Neural progenitor cell (in vitro differentiated cells): ENCODE data around the gene RNF144B. TPM values are rescaled to one million over a fixed set of nuclear protein-coding genes. Genes with fewer than 3 reads are reported as not detected.
"Not testable (repeated sequence)": the region's sequence is repeated elsewhere in the genome, so short reads cannot be mapped to it uniquely, and the experiment has no call there.

Experiments
- DNase-seq: peaks from one replicate; pipeline ENCODE4 v3.0.0-alpha.2; 2016; ENCODE audit warnings: low spot score
- H2AFZ ChIP-seq: fragments of 200-600 bp; sonication (generic); replicated peaks from 2 replicates; pipeline ENCODE4 v1.6.1; 2016; ENCODE audit warnings: antibody characterized with exemption
- H3F3A ChIP-seq: fragments of 200-600 bp; sonication (generic); 2 replicates; pipeline ENCODE4 v1.6.1; 2016; ENCODE audit warnings: antibody characterized with exemption, low read depth
- H3K27ac ChIP-seq: fragments of 200-600 bp; sonication (generic); 2 replicates; pipeline ENCODE4 v1.5.1; 2016; ENCODE audit warnings: mild to moderate bottlenecking
- H3K27me3 ChIP-seq: fragments of 200-600 bp; sonication (generic); 2 replicates; pipeline ENCODE4 v1.6.1; 2016; ENCODE audit warnings: mild to moderate bottlenecking, moderate library complexity
- H3K36me3 ChIP-seq: fragments of 200-600 bp; sonication (generic); 2 replicates; pipeline ENCODE4 v1.5.1; 2016
- H3K4me1 ChIP-seq: fragments of 200-600 bp; sonication (generic); 2 replicates; pipeline ENCODE4 v1.6.1; 2016; ENCODE audit warnings: mixed run types
- H3K4me2 ChIP-seq: fragments of 200-600 bp; sonication (generic); 2 replicates; pipeline ENCODE4 v1.6.1; 2016
- H3K4me3 ChIP-seq: fragments of 200-600 bp; sonication (generic); 2 replicates; pipeline ENCODE4 v1.5.1; 2016
- H3K79me2 ChIP-seq: fragments of 200-600 bp; sonication (generic); 2 replicates; pipeline ENCODE4 v1.6.1; 2016; ENCODE audit warnings: low read depth
- H3K9ac ChIP-seq: fragments of 200-600 bp; sonication (generic); 2 replicates; pipeline ENCODE4 v1.6.1; 2016
- H3K9me3 ChIP-seq: fragments of 200-600 bp; sonication (generic); 2 replicates; pipeline ENCODE4 v1.5.1; 2016; ENCODE audit warnings: low read depth
- H4K20me1 ChIP-seq: fragments of 200-600 bp; sonication (generic); 2 replicates; pipeline ENCODE4 v1.6.1; 2016; ENCODE audit warnings: low read depth
- H3K27ac Mint-ChIP-seq: 3 replicates; pipeline ENCODE4 v1.8.0; 2021; ENCODE audit warnings: mixed read lengths
- H3K27me3 Mint-ChIP-seq: 2 replicates; pipeline ENCODE4 v1.8.0; 2022; ENCODE audit warnings: low read depth, mild to moderate bottlenecking, inconsistent platforms, moderate library complexity, mixed read lengths; ENCODE audit not compliant: insufficient read depth
- H3K36me3 Mint-ChIP-seq: 3 replicates; pipeline ENCODE4 v1.8.0; 2021; ENCODE audit warnings: mixed read lengths
- H3K4me1 Mint-ChIP-seq: 3 replicates; pipeline ENCODE4 v1.8.0; 2021; ENCODE audit warnings: mixed read lengths
- H3K4me3 Mint-ChIP-seq: 3 replicates; pipeline ENCODE4 v1.8.0; 2021; ENCODE audit warnings: mild to moderate bottlenecking, moderate library complexity, mixed read lengths
- H3K9me3 Mint-ChIP-seq: 3 replicates; pipeline ENCODE4 v1.8.0; 2020; ENCODE audit warnings: mixed read lengths
- CTCF ChIP-seq: fragments of 200-600 bp; sonication (generic); IDR thresholded peaks from 2 replicates; pipeline ENCODE4 v1.5.1; 2017; ENCODE audit warnings: antibody characterized with exemption, mild to moderate bottlenecking
- EZH2 ChIP-seq: fragments of 200-600 bp; sonication (generic); IDR thresholded peaks from 2 replicates; pipeline ENCODE4 v1.6.1; 2017; ENCODE audit warnings: antibody characterized with exemption, mild to moderate bottlenecking, moderate library complexity
- EZH2phosphoT487 ChIP-seq: fragments of 200-600 bp; sonication (generic); IDR thresholded peaks from 2 replicates; pipeline ENCODE4 v1.6.1; 2017; ENCODE audit warnings: antibody characterized with exemption
- total RNA-seq: library from RNA; depleted of rRNA; stranded (reverse); fragments of >200 nt; gene quantifications from 2 replicates; pipeline ENCODE4 v1.2.3, GENCODE V29; 2015; ENCODE audit warnings: low replicate concordance

The RNF144B gene
- total RNA-seq, 1 donor from 2014 or later, result 0.75 TPM

- Histone ChIP-seq H3F3A (no peaks in the 10 kb centered on the region), H3K27ac (no peak overlapping the region), H3K4me1 (peaks cover 4% of the 10 kb centered on the region), H3K9ac (no peak overlapping the region), H3K79me2 (no peaks in the 10 kb centered on the region), H3K27me3 (no peaks in the 10 kb centered on the region), H3K9me3 (no peaks in the 10 kb centered on the region), H2AFZ (peak overlapping the region; percentile 55), H4K20me1 (no peaks in the 10 kb centered on the region), H3K4me3 (no peak overlapping the region), H3K4me2 (no peak overlapping the region), H3K36me3 (no peaks in the 10 kb centered on the region)
- no peaks in the 10 kb centered on the region for H3K4me1 Mint-ChIP-seq
- no peaks in the 10 kb centered on the region for H3K36me3 Mint-ChIP-seq
- no peak for DNase-seq
- no peaks in the 10 kb centered on the region for H3K27me3 Mint-ChIP-seq
- no peaks in the 10 kb centered on the region for H3K9me3 Mint-ChIP-seq
- no peak for TF ChIP-seq EZH2phosphoT487
- TF ChIP-seq EZH2, result no peak
- no peak for TF ChIP-seq CTCF
- no peak overlapping the region for H3K27ac Mint-ChIP-seq
- no peak overlapping the region for H3K4me3 Mint-ChIP-seq
These were observed 67.3 kb downstream of the RNF144B start for GRCh38 chr6:18454446-18454845.

DNA sequence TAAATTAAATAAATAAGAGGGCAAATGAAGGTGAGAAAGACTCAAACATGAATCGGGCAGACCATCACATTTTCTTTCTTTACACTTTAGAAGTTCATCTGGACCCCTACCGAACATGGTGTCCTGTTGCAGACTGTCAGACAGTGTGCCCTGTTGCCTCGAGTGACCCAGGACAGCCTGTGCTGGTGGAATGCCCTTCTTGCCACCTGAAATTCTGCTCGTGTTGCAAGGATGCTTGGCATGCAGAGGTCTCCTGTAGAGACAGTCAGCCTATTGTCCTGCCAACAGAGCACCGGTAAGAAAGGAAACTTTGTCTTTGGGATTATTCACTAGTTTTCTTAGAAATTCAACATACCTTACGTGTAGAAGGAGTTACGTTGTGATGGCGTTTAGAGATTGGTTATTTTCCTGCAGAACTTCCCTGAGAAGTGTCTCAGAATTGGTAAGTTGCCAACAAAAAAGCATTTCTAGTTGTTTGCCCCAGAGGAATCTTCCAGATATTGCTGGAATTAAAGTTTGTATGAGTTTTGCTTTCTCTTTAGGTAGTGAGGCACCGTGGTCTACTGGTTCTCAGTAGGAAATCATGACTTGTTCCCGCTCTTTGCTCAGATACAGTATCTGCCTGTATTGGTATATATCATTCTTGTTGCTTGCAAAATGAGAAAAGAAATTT lies 70.1 kb downstream of the RNF144B start:
- peak; percentile 11 for DNase-seq
- TF ChIP-seq EZH2 (no peak), CTCF (no peak), EZH2phosphoT487 (no peak)
- no peaks in the 10 kb centered on the region for H3K9me3 ChIP-seq

DNA sequence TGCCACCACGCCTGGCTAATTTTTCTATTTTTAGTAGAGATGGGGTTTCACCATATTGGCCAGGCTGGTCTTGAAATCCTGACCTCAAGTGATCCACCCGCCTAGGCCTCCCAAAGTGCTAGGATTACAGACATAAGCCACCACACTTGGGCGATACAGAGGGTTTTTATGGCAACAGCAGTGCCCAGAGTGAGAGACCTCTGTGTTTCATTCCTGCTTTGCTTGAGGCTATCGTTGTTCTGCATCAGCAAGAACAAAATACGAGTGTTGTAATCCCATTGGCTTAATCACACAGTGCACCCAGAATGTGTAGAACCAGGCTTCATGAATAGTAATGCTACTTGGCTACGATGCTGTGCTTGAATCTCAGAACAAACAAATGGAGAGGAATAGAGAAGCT lies 70.9 kb downstream of the RNF144B start:
- H3K4me1 ChIP-seq, H3K36me3 Mint-ChIP-seq, H3K27ac Mint-ChIP-seq, H3K36me3 ChIP-seq, H3K9me3 ChIP-seq, H3K27ac ChIP-seq, H3K79me2 ChIP-seq, H3K4me1 Mint-ChIP-seq, H3K4me2 ChIP-seq, H4K20me1 ChIP-seq, H3K4me3 ChIP-seq, H2AFZ ChIP-seq, H3K27me3 ChIP-seq, H3K4me3 Mint-ChIP-seq, H3K9me3 Mint-ChIP-seq, H3F3A ChIP-seq, DNase-seq, H3K9ac ChIP-seq, H3K27me3 Mint-ChIP-seq: not testable (repeated sequence)

More for the DNA sequence above, 70.1 kb downstream of the RNF144B start:
- Histone ChIP-seq H3K27me3 (no peaks in the 10 kb centered on the region), H3K4me1 (peaks cover 4% of the 10 kb centered on the region), H3F3A (no peaks in the 10 kb centered on the region), H2AFZ (peak overlapping the region; percentile 64), H3K9ac (no peak overlapping the region), H3K4me2 (no peak overlapping the region), H3K27ac (no peak overlapping the region), H3K79me2 (no peaks in the 10 kb centered on the region), H4K20me1 (no peaks in the 10 kb centered on the region), H3K36me3 (no peaks in the 10 kb centered on the region), H3K4me3 (no peak overlapping the region)
- no peaks in the 10 kb centered on the region for H3K36me3 Mint-ChIP-seq
- H3K4me1 Mint-ChIP-seq, result no peaks in the 10 kb centered on the region
- H3K4me3 Mint-ChIP-seq, result no peak overlapping the region
- H3K27me3 Mint-ChIP-seq, result no peaks in the 10 kb centered on the region
- H3K27ac Mint-ChIP-seq, result no peak overlapping the region
- no peaks in the 10 kb centered on the region for H3K9me3 Mint-ChIP-seq

GRCh38 chr6:18463429-18463828 lies 76.3 kb downstream of the RNF144B start:
- Histone ChIP-seq H3K36me3 (no peaks in the 10 kb centered on the region), H3K4me1 (no peaks in the 10 kb centered on the region), H3K4me3 (no peak overlapping the region), H2AFZ (no peak overlapping the region), H3K27me3 (no peaks in the 10 kb centered on the region), H3K9me3 (no peaks in the 10 kb centered on the region), H3F3A (no peaks in the 10 kb centered on the region), H3K4me2 (no peak overlapping the region), H3K9ac (no peak overlapping the region), H4K20me1 (no peaks in the 10 kb centered on the region), H3K27ac (no peak overlapping the region), H3K79me2 (no peaks in the 10 kb centered on the region)
- H3K27ac Mint-ChIP-seq, result no peak overlapping the region
- no peaks in the 10 kb centered on the region for H3K4me1 Mint-ChIP-seq
- no peaks in the 10 kb centered on the region for H3K36me3 Mint-ChIP-seq
- no peaks in the 10 kb centered on the region for H3K27me3 Mint-ChIP-seq
- TF ChIP-seq CTCF, result no peak
- no peak for TF ChIP-seq EZH2
- TF ChIP-seq EZH2phosphoT487, result no peak
- no peak for DNase-seq
- H3K4me3 Mint-ChIP-seq, result no peak overlapping the region
- no peaks in the 10 kb centered on the region for H3K9me3 Mint-ChIP-seq
